HEK293T (cell line): Measurements from ENCODE around the gene CDON.

ENCODE experiments used
- CTBP1 ChIP-seq: fragments of 450-650 bp; IDR thresholded peaks from 2 replicates; pipeline ENCODE4 v1.6.1; 2016; ENCODE audit warnings: borderline replicate concordance
- SP1 ChIP-seq: fragments of 450-650 bp; IDR thresholded peaks from 2 replicates; pipeline ENCODE4 v1.6.1; 2017
- ZNF384 ChIP-seq: fragments of 450-650 bp; IDR thresholded peaks from 2 replicates; pipeline ENCODE4 v1.6.1; 2016

DNA sequence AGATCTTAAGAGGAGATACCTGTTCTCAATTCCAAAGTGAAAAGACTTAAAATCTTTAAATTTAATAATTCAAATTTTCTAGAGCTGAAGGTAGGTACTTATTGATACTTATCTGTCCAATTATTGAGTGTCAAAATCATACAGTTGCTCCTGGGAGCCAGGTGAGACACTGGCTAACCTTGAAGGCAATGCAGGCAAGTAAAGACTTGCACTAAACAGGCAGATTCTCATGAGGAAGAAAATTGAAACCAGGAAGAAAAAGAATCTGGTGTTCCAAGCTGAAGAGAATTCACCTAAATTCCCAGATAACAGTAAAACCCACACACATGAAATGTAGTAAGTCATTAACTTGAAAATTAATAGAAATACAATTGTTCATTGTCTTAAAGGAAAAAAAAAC, 86.5 kb downstream of the CDON start:
- TF ChIP-seq SP1, result no peak
- TF ChIP-seq CTBP1, result no peak
- no peak for TF ChIP-seq ZNF384
